ENCODE data around the gene GORASP1.

Gene GORASP1

GRCh38 chr3:39147711-39148434, 40.4 kb upstream of the GORASP1 start:
- H3K9me3 ChIP-seq (ENCODE audit: control insufficient read depth, insufficient read depth, low read length) = no peaks in the 10 kb centered on the region
- no peaks in the 10 kb centered on the region for H3K27me3 ChIP-seq (ENCODE audit: control insufficient read depth, insufficient read depth, low read length)
- WGBS (ENCODE audit: insufficient coverage, insufficient read length) = no CpG with 5 or more reads among the region's 9 CpGs
- no peak for DNase-seq (ENCODE audit: low read depth, low spot score)
- peaks cover 22% of the 10 kb centered on the region for H3K4me1 ChIP-seq (ENCODE audit: control insufficient read depth, insufficient read depth, low read length)
- peaks cover 23% of the 10 kb centered on the region for H3K36me3 ChIP-seq (ENCODE audit: control insufficient read depth, insufficient read depth, low read length)
- no peak overlapping the region for H3K4me3 ChIP-seq (ENCODE audit: low read length)
- H3K27ac ChIP-seq (ENCODE audit: low read length) = no peak overlapping the region

GRCh38 chr3:39146611-39147591, 39.5 kb upstream of the GORASP1 start:
- Histone ChIP-seq H3K4me1 (ENCODE audit: control insufficient read depth, insufficient read depth, low read length) (peaks cover 22% of the 10 kb centered on the region), H3K27ac (ENCODE audit: low read length) (no peak overlapping the region), H3K36me3 (ENCODE audit: control insufficient read depth, insufficient read depth, low read length) (peaks cover 27% of the 10 kb centered on the region), H3K27me3 (ENCODE audit: control insufficient read depth, insufficient read depth, low read length) (no peaks in the 10 kb centered on the region), H3K4me3 (ENCODE audit: low read length) (no peak overlapping the region), H3K9me3 (ENCODE audit: control insufficient read depth, insufficient read depth, low read length) (no peaks in the 10 kb centered on the region)
- no peak for DNase-seq (ENCODE audit: low read depth, low spot score)
- no CpG with 5 or more reads among the region's 15 CpGs for WGBS (ENCODE audit: insufficient coverage, insufficient read length)

- no peak overlapping the region for H3K4me3 ChIP-seq (ENCODE audit: low read length)
- peaks cover 27% of the 10 kb centered on the region for H3K36me3 ChIP-seq (ENCODE audit: control insufficient read depth, insufficient read depth, low read length)
- DNase-seq (ENCODE audit: low read depth, low spot score) = no peak
- H3K27ac ChIP-seq (ENCODE audit: low read length) = no peak overlapping the region
- no peaks in the 10 kb centered on the region for H3K9me3 ChIP-seq (ENCODE audit: control insufficient read depth, insufficient read depth, low read length)
- no peaks in the 10 kb centered on the region for H3K27me3 ChIP-seq (ENCODE audit: control insufficient read depth, insufficient read depth, low read length)
- peaks cover 17% of the 10 kb centered on the region for H3K4me1 ChIP-seq (ENCODE audit: control insufficient read depth, insufficient read depth, low read length)
- WGBS (ENCODE audit: insufficient coverage, insufficient read length) = no CpG with 5 or more reads among the region's 11 CpGs
These were observed 38.7 kb upstream of the GORASP1 start for GRCh38 chr3:39146083-39146501.

- H3K36me3 ChIP-seq (ENCODE audit: control insufficient read depth, insufficient read depth, low read length) = peaks cover 27% of the 10 kb centered on the region
- WGBS (ENCODE audit: insufficient coverage, insufficient read length) = no CpG with 5 or more reads among the region's 23 CpGs
- H3K9me3 ChIP-seq (ENCODE audit: control insufficient read depth, insufficient read depth, low read length) = no peaks in the 10 kb centered on the region
- no peak overlapping the region for H3K27ac ChIP-seq (ENCODE audit: low read length)
- no peaks in the 10 kb centered on the region for H3K27me3 ChIP-seq (ENCODE audit: control insufficient read depth, insufficient read depth, low read length)
- H3K4me1 ChIP-seq (ENCODE audit: control insufficient read depth, insufficient read depth, low read length) = peaks cover 12% of the 10 kb centered on the region
- H3K4me3 ChIP-seq (ENCODE audit: low read length) = no peak overlapping the region
- DNase-seq (ENCODE audit: low read depth, low spot score) = no peak
These were observed 37.4 kb upstream of the GORASP1 start for GRCh38 chr3:39144748-39145380.

GRCh38 chr3:39144095-39144747, 36.8 kb upstream of the GORASP1 start:
- no peak overlapping the region for H3K27ac ChIP-seq (ENCODE audit: low read length)
- H3K27me3 ChIP-seq (ENCODE audit: control insufficient read depth, insufficient read depth, low read length) = no peaks in the 10 kb centered on the region
- H3K9me3 ChIP-seq (ENCODE audit: control insufficient read depth, insufficient read depth, low read length) = no peaks in the 10 kb centered on the region
- peaks cover 12% of the 10 kb centered on the region for H3K4me1 ChIP-seq (ENCODE audit: control insufficient read depth, insufficient read depth, low read length)
- no CpG with 5 or more reads among the region's 20 CpGs for WGBS (ENCODE audit: insufficient coverage, insufficient read length)
- DNase-seq (ENCODE audit: low read depth, low spot score) = no peak
- H3K36me3 ChIP-seq (ENCODE audit: control insufficient read depth, insufficient read depth, low read length) = peaks cover 27% of the 10 kb centered on the region
- no peak overlapping the region for H3K4me3 ChIP-seq (ENCODE audit: low read length)

- H3K9me3 ChIP-seq (ENCODE audit: control insufficient read depth, insufficient read depth, low read length) = no peaks in the 10 kb centered on the region
- H3K27ac ChIP-seq (ENCODE audit: low read length) = no peak overlapping the region
- peaks cover 27% of the 10 kb centered on the region for H3K36me3 ChIP-seq (ENCODE audit: control insufficient read depth, insufficient read depth, low read length)
- no CpG with 5 or more reads among the region's 14 CpGs for WGBS (ENCODE audit: insufficient coverage, insufficient read length)
- H3K27me3 ChIP-seq (ENCODE audit: control insufficient read depth, insufficient read depth, low read length) = no peaks in the 10 kb centered on the region
- H3K4me3 ChIP-seq (ENCODE audit: low read length) = no peak overlapping the region
- peaks cover 10% of the 10 kb centered on the region for H3K4me1 ChIP-seq (ENCODE audit: control insufficient read depth, insufficient read depth, low read length)
- no peak for DNase-seq (ENCODE audit: low read depth, low spot score)
These were observed 35.8 kb upstream of the GORASP1 start for GRCh38 chr3:39143051-39143885.

- Histone ChIP-seq H3K27me3 (ENCODE audit: control insufficient read depth, insufficient read depth, low read length) (no peaks in the 10 kb centered on the region), H3K27ac (ENCODE audit: low read length) (no peak overlapping the region), H3K9me3 (ENCODE audit: control insufficient read depth, insufficient read depth, low read length) (no peaks in the 10 kb centered on the region), H3K36me3 (ENCODE audit: control insufficient read depth, insufficient read depth, low read length) (peaks cover 27% of the 10 kb centered on the region), H3K4me1 (ENCODE audit: control insufficient read depth, insufficient read depth, low read length) (peaks cover 2% of the 10 kb centered on the region), H3K4me3 (ENCODE audit: low read length) (no peak overlapping the region)
- no CpG with 5 or more reads among the region's 5 CpGs for WGBS (ENCODE audit: insufficient coverage, insufficient read length)
- DNase-seq (ENCODE audit: low read depth, low spot score) = no peak
These were observed 34.6 kb upstream of the GORASP1 start for GRCh38 chr3:39142067-39142466.

- Histone ChIP-seq H3K27ac (ENCODE audit: low read length) (no peak overlapping the region), H3K27me3 (ENCODE audit: control insufficient read depth, insufficient read depth, low read length) (no peaks in the 10 kb centered on the region), H3K4me1 (ENCODE audit: control insufficient read depth, insufficient read depth, low read length) (no peaks in the 10 kb centered on the region), H3K9me3 (ENCODE audit: control insufficient read depth, insufficient read depth, low read length) (no peaks in the 10 kb centered on the region), H3K36me3 (ENCODE audit: control insufficient read depth, insufficient read depth, low read length) (peaks cover 27% of the 10 kb centered on the region), H3K4me3 (ENCODE audit: low read length) (no peak overlapping the region)
- WGBS (ENCODE audit: insufficient coverage, insufficient read length) = no CpG with 5 or more reads among the region's 4 CpGs
- DNase-seq (ENCODE audit: low read depth, low spot score) = no peak
These were observed 34.0 kb upstream of the GORASP1 start for GRCh38 chr3:39141171-39141995.

- H3K4me1 ChIP-seq (ENCODE audit: control insufficient read depth, insufficient read depth, low read length) = no peaks in the 10 kb centered on the region
- H3K9me3 ChIP-seq (ENCODE audit: control insufficient read depth, insufficient read depth, low read length) = no peaks in the 10 kb centered on the region
- H3K4me3 ChIP-seq (ENCODE audit: low read length) = no peak overlapping the region
- DNase-seq (ENCODE audit: low read depth, low spot score) = no peak
- no peaks in the 10 kb centered on the region for H3K27me3 ChIP-seq (ENCODE audit: control insufficient read depth, insufficient read depth, low read length)
- H3K27ac ChIP-seq (ENCODE audit: low read length) = no peak overlapping the region
- no CpG with 5 or more reads among the region's 2 CpGs for WGBS (ENCODE audit: insufficient coverage, insufficient read length)
- peaks cover 27% of the 10 kb centered on the region for H3K36me3 ChIP-seq (ENCODE audit: control insufficient read depth, insufficient read depth, low read length)
These were observed 33.0 kb upstream of the GORASP1 start for GRCh38 chr3:39140341-39140971.

Data from iPS DF 6.9 (cell line).